Stimulated activated CD8-positive, alpha-beta memory T cell treated with anti-CD3 and anti-CD28 coated beads, Interleukin-15, amount 100 ng/mL, for 1 hour (primary cell): ENCODE data around the gene NLRP4.
"Not testable (repeated sequence)": the region's sequence is repeated elsewhere in the genome, so short reads cannot be mapped to it uniquely, and the experiment has no call there.

Experiments used
- DNase-seq: peaks from one replicate; pipeline ENCODE4 v3.0.0-alpha.2; 2020; ENCODE audit warnings: low read depth

The NLRP4 gene

GRCh38 chr19:55877211-55877610 is 40.9 kb downstream of the NLRP4 start:
- no peak for DNase-seq

- no peak for DNase-seq
Observed at GRCh38 chr19:55882626-55883025, 46.3 kb downstream of the NLRP4 start.

GRCh38 chr19:55898911-55899310 is 62.6 kb downstream of the NLRP4 start:
- DNase-seq: no peak

GRCh38 chr19:55901369-55902079 is 65.2 kb downstream of the NLRP4 start:
- no peak for DNase-seq

GRCh38 chr19:55902080-55902751 is 65.9 kb downstream of the NLRP4 start:
- no peak for DNase-seq

- no peak for DNase-seq
Observed at GRCh38 chr19:55907286-55907685, 70.9 kb downstream of the NLRP4 start.

- no peak for DNase-seq
Observed at GRCh38 chr19:55907746-55908145, 71.4 kb downstream of the NLRP4 start.

- DNase-seq: no peak
Observed at GRCh38 chr19:55909801-55910200, 73.5 kb downstream of the NLRP4 start.

GRCh38 chr19:55912916-55913315 is 76.6 kb downstream of the NLRP4 start:
- no peak for DNase-seq

- no peak for DNase-seq
Observed at GRCh38 chr19:55913643-55914268, 77.4 kb downstream of the NLRP4 start.

- DNase-seq: no peak
Observed at GRCh38 chr19:55923556-55923955, 87.2 kb downstream of the NLRP4 start.

- DNase-seq: no peak
Observed at GRCh38 chr19:55927991-55928390, 91.7 kb downstream of the NLRP4 start.

- DNase-seq: not testable (repeated sequence)
Observed at GRCh38 chr19:55929258-55929657, 92.9 kb downstream of the NLRP4 start.

GRCh38 chr19:55930996-55931515 is 94.7 kb downstream of the NLRP4 start:
- no peak for DNase-seq
